ENCODE results near the gene EML6.

EML6 gene

DNA sequence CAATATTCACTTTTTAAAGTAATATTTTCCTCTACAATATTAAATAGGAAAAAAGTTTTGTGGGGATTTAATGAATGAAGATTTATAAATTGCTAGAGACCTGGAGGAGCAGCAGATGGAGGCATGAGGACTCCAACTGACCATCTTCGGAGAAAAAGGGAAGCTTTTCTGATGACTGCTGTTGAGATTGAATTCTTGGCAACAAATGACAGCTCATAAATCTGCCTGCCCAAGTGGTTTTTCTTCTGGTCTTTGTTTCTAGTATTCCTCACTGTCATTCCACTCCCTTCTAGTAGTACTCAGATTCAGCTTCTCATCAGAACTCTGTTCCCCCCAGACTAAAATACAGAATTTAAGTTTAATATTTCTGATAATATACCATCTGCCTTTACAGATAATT is 157.0 kb downstream of the EML6 start:
- no peak for DNase-seq (ENCODE audit: low read depth)

DNA sequence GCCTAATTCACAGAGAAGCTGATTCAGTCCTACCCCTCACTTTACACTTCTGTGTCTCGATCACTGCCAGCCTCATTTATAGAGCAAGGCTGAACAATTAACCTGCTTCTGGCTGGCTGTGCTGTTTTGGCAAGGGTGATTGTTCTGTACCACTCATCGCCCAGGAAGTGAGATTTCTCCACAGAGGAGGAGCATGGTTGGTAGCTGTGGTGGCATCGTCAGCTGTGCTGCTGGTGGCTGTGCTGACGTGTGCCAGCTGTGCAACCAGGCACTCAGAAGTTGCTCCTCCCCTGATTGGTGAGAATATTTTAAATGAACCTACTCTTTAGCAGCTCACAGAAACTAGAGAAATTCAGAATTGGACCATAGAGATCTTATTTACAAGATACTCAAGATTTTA is 158.3 kb downstream of the EML6 start:
- no peak for DNase-seq (ENCODE audit: low read depth)

DNA sequence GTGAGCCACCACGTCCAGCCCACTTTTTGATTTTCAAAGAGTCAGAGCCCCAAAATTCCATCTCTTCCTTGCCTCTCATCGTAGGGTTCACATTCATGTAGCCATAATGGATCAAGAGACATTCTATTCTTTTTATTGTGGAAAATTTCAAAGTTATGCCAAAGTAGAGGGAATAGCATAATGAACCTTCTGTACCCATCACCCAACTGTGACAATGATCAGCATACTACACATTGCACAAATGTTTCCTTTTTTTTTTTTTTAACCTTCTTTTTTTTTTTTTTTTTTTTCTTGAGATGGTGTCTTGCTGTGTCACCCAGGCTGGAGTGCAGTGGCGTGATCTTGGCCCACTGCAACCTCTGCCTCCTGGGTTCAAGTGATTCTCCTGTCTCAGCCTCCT is 162.4 kb downstream of the EML6 start:
- DNase-seq (ENCODE audit: low read depth), result no peak

DNA sequence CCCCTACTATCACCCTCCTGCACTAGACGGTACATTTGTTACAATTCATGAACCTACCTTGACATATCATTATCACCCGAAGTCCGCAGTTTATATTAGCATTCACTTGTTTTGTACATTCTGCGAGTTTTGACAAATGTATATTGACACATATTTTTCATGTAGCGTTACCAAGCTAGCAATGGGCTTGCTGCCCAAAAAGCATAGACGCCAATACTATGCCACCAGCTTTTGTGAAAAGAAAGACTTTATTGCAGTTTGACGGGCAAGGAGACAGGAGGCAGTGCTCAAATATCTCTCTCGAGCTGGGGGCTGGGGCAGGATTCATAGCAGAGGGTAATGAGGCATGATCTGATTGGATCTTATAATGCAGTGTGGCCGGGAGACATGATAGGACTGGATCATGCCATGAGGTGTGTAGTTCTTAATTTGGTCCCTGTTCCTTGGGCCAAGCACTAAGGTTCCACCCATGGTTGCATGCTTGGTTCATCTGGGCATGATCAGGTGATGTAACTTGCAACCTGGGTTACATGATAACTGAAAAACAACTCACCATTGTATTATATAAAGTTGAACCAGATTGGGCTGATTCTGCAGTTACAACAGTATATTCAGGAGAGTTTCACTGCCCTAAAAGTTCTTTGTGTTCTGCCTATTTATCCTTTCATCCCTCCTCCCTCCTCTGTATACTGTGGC is 164.5 kb downstream of the EML6 start:
- no peak for DNase-seq (ENCODE audit: low read depth)

DNA sequence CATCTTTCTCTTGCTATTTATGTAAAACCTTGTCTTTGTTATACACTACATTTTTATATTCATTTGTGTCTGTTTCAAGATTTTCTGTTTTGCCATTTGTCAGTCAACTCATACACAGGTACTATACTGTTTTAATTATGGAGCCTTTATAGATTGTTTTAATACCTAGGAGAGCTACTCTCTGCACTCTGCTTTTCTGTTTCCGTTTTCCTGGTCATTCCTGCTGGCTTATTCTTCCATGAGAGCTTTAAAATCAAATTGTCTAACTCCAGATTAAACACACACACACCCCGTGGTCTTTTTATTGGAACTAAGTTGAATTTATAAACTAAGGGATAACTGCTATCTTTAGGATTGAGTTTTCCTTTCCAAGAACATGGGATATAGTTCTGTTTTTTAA is 165.6 kb downstream of the EML6 start:
- no peak for DNase-seq (ENCODE audit: low read depth)

DNA sequence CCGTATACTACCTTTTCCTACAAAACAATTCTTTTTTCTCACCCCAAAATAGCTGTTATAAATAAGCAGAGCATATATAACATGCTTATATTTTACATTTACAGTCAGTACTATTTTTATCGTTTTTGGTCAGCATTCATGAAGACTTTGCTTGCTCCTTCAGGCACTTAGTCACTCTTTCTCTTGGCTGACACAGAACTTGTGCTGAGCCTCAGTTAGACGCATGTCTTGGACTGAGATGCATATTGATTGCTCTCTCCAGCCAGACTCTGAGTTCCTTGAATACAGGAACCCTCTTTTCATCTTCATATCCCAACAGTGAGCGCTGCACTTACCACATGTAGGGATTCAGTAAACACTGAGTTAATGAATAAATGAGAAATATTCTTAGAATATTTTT is 168.4 kb downstream of the EML6 start:
- no peak for DNase-seq (ENCODE audit: low read depth)

DNA sequence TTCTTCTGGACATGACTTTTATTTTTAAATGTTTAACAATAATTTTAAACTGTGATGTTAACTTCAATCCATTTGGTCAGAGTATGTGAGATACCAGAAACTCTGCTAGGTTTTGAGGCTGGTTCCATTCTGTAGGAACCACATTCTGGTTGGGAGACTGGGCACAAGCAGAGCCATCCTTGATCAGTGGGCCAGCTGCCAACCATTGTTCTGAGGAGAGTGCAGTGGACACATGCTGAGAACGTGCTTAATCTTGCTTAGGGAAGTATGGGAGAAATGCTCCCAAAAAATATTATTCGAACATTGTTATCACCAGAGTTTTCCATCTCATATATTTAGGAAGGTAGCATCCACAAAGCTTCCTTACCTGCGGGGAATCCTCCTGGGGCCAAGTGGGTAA is 171.0 kb downstream of the EML6 start:
- no peak for DNase-seq (ENCODE audit: low read depth)

DNA sequence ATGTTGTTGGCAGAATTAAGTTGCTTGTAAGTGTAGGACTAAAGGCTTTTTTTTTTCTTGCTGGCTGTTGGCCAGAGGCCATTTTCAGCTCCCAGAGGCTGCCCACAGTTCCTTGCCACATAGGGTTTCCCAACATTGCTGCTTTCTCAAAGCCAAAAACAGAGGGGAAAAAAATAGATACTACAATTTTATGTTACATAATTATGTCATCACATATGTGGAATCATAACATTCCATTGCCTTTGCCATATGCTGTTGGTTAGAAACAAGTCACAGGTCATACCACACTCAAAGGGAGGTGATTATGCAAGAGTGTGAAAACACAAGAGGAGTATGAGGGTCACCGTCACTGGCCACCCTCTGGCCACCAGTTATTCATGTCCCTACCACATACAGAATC is 172.3 kb downstream of the EML6 start:
- no peak for DNase-seq (ENCODE audit: low read depth)

DNA sequence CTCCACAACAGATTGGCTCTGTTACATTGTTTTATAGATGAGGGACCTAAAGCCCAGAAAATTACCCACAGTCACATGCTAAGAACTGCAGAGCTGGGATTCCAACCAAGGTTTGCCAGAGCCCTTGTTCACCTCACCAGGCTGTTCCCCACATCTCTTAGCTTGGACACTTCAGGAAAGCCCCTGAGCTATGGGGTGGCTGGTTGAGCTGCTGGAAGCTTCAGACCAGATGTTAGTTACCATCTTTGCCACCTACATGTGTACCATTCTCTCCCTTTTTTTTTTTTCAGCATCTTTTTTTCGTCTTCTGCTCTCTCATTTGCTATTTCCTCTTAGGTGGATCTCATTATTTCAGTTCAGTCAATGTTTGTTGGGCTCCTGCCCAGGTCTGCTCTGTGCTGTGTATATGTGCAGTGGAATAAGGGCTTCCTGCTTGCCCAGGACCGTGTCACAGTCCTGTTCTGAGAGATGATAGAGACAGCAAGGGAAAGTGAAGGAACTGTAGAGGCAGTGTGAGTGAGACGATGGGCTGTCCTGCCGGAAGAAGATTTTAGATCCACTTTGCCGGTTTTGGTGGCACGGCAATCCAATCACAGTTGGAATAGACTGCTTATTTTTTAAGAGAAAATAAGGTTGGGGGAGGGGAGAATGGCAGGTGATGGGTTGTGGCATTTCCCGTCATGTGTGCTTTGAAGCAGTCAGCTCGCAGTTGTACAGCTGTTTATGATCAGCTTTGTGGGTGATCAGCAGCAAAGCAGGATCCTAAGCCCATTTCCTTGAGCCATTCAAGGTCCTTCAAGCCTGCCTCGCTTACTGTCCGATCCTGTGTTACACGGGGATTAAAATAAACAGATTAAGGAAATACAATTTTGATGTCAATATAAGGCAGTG is 174.2 kb downstream of the EML6 start:
- no peak for DNase-seq (ENCODE audit: low read depth)

DNA sequence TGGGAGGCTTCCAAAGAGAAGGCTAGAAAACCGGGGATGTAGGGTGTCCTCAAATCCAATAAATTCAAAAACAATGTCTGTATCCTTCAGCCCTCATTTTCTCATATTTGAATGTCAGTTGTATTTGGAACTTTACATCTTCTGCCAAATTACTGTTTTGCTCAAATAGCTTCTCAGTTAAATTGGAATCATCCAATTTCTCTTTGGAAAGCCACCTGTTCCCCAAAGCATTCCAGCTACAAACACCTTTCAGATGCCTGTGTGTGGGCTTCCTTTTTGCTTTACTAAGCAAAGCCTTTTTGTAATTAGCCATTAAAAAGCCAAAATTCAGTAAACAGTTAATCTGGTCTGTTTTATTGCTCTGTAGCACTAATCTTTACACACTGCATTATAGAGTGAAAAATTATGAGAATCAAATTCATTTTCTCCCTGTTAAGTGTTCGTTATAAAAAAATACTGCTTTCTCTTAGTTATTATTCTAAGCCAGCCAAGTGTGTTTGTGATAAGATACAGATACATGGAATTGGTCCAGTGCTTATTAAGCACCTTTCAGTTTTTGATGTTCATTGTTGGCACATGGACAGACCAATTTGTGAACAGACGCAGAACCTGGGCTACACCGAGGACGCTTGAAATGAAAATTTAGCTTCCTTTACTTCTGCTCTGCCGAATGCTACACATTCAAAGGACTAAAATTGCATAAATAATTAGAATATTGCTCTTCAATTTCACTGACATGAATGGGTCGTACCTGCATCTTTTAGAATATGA is 175.2 kb downstream of the EML6 start:
- DNase-seq (ENCODE audit: low read depth), result no peak

DNA sequence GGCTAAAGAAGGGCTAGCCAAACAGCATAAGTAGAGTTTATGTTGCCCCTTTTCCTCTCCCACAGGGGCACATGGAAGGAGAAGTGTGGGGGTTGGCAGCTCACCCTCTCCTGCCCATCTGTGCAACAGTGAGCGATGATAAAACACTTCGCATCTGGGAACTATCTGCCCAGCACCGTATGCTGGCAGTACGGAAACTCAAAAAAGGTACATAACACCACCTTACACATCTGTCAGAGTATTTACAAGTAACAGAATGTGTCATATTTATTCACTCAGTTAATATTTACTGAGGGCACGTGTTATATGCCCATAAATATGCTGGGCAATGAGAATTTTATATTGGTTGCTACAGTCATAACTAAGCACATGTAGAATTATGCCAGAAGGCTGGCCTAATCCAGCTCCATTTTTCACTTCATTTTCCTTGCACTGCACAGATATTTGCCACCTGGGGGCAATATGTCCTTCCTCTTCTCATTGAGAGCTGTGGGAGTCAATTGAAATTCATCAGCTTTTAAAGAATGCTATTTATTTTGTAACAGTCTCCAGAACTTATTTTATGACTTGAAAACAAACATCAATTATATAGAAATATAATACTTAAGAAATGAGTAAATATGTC is 176.2 kb downstream of the EML6 start:
- no peak for DNase-seq (ENCODE audit: low read depth)

DNA sequence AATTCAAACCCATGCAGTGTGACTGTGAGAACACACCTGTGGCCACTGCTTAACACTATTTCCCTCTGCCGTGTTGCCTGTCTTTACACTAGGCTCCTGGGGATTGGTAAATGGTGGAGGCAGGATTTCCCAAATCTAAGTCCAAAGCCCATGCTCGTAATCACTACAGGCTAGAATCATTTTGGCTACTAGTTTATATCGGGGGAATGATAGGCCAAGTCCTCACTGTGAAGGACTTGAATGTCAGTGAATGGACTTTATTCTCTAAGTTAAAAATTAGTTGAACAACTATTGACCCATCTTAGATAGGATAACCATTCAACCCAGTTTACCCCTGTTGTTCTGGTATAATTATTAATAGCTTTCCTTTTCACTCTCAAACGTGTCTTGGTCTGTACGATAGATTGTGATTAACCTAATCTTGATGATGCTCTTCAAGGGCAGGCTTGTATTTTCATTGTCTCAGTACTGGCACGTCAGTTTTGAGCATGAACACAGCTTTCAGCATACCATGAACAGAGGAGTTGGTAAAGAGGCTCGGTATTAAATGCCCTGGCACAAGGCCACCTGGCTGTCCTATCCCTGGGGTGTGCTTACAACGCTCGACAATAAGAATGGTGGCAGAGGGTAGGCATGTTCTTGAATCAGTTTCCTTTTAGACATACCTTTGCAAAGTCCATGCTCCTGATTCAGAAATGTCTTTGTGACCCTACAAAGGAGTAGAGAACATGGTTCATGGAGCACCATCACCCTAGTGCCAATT is 177.9 kb downstream of the EML6 start:
- DNase-seq (ENCODE audit: low read depth), result no peak

DNA sequence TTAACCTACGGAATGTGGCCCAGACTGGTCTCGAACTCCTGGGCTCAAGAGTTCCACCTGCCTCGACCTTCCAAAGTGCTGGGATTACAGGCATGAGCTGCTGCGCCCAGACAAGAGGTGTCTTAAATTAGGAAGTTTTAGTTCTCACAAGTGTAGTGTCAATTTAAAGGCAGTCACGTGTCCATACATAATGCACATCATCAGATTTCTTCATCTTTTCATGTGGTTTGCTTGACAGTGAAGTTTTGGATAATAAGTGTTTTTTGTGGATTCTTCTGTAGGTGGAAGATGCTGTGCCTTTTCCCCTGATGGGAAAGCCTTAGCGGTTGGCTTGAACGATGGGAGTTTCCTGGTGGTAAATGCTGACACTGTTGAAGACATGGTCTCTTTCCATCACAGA is 179.3 kb downstream of the EML6 start:
- DNase-seq (ENCODE audit: low read depth), result no peak

DNA sequence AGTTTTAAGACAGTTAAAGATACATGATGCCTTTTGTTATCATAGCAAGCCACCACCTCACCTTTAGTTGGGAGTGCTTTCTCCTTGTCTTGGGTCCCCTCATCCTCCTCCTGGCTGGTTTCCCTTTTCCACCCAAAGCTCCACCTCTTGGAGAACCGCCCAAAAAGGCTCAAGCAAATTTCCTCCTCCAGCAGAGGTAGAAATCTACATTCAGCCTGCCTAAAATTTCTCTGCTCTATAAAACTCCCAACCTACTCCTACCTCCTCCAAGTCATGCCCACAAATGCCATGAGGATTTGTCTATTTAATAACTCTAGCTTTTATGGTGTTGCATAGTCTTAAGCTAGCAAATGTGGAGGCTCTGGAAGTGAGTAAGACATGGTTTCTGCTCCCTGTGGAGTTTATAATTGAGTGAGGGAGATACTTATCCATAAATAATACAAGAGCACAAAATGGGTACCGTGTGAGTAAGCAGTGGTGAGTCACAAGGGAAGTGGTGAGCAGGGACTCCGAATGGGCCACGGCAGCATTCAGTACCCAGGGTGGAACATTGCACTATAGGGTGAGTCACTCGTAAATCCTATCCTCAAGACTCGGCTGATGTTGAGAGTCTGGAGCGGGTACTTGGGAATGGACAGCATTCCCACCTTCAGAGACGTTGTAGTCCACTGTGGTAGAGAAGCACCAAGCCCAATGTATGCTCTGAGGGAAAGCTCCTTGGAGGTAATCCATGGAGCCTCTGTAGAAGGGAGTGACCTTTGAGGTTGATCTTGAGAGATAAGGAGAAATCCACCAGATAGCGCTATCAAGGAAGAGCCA is 180.5 kb downstream of the EML6 start:
- peak; percentile 40 for DNase-seq (ENCODE audit: low read depth)

DNA sequence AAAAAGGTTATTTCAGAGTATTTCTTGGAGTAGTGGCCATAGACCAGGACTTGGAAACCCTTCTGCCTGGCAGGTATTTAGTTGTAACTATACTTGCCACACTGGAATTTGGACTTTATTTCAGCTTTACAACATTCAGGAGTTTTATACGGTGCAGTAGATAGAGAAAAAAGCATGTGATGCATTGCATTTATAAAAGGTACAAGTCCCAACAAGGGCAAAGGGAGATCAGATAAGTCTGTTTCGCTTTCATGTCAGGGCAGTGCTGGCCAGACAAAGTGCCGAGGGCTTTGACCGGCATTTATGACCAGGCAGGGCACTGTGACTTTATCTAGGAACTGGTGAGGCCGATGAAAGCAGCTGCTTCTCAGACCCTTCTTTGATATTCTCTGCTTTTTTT is 181.4 kb downstream of the EML6 start:
- no peak for DNase-seq (ENCODE audit: low read depth)

DNA sequence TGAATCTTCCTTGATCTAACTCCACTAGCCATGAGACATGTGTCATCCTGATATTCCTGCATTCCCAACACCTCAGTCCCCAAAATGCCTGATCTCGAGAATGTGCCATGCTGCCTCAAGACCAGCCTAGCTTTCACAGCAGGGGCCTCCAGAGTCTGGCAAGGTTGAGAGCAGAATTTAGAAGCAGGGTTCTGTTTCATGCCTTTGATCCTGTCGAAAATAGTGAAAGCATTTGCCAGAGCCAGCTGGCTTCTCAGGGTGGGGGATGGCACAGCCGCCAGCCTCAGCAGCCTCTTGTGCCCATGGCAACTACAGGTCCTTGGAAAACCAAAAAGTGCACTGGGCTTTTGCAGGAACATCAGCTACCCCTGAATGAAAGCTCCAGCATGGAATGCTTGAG is 183.3 kb downstream of the EML6 start:
- DNase-seq (ENCODE audit: low read depth), result no peak

DNA sequence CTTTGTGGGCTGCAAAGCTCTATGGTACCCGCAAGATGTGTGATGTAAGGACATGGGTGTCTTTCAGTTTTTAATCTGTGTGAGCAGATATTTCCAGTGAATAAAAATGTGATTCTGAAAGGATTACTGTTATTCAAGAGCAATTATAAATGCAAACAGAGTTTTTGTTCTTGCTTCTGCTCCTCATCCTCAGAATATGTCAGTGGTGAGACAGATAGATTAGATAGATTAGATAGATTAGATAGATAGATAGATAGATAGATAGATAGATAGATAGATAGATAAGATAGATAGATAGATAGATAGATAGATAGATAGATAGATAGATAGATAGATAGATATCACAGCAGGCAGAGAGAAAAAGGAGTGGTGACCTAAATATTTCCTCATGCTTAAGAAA is 184.2 kb downstream of the EML6 start:
- DNase-seq (ENCODE audit: low read depth), result no peak

DNA sequence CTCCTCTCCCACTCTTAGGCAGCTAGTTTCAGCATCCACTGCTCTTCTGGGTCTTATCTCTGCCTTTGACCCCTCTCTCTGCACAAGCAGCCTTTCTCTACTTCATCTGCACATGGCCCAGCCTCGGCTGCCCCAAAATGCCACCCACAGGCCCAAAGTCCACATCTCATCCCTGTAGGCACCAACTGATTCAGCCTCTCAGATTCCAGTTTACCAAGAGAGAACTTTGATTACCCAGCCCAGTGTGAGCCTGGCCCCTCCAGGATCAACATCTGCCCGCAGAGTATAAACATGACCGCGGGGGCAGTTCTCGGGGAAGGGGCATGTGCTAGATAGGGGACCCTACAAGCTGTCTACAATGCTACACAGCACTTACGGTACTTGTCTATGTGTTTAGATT is 185.1 kb downstream of the EML6 start:
- DNase-seq (ENCODE audit: low read depth), result no peak

DNA sequence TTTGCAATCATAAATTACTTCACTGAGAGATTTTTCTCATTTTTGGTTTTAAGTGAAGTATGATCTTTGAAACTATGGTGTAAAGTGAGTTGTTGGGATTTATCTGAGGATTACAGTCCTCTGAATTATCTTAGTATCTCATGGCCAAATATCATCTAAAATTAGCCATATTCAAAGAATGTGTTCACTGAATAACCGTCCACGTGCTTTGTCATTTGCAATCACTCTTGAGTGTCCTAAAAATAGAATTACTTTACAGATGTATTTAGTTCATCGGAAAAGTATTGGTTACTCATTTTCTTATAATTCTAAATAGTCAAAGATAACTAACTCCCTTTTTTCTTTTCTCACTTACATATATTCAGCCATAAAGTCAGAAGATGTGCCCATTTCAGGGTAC is 185.5 kb downstream of the EML6 start:
- DNase-seq (ENCODE audit: low read depth), result no peak

DNA sequence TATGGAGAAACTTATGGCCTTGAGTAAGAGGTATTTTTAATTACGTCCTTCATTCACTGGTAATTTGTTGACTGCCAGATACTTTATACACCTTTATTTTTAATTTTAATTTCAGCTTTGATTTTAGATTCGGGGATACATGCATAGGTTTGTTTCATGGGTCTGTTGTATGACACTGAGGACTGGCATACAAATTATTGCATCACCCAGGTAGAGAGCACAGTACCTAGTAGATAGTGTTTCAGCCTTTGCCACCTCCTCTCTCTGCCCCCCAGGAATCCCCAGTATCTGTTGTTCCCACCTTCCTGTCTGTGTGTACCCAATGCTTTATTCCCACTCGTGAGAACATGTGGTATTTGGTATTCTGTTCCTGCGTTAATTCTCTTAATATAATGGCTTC is 188.8 kb downstream of the EML6 start:
- DNase-seq (ENCODE audit: low read depth), result no peak

DNA sequence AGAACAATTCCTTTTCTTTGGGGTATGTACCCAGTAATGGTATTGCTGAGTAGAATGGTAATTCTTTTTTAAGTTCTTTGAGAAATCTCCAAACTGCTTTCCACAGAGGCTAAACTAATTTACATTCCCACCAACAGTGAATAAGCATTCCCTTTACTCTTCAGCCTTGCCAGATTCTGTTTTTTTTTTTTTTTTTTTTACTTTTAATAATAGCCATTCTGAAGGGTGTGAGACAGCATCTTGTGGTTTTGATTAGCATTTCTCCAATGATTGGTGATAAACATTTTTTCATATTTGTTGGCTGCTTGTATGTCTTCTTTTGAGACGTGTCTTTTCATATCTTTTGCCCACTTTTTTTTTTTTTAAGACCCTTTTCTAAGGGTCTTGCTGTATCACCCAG is 189.4 kb downstream of the EML6 start:
- no peak for DNase-seq (ENCODE audit: low read depth)
